ENCODE results near the gene TOPBP1.

TOPBP1 gene

GRCh38 chr3:133659806-133660205, 1.9 kb downstream of the TOPBP1 start:
- DNase-seq (ENCODE audit: extremely low read depth, insufficient read length) = no peak
- Histone ChIP-seq H3K27me3 (replicated peaks; ENCODE audit: control insufficient read depth, insufficient read depth, low read length) (no peaks in the 10 kb centered on the region), H3K36me3 (ENCODE audit: control insufficient read depth, insufficient read depth, low read length) (peaks cover 6% of the 10 kb centered on the region; the same call in 1 of the 2 replicates), H3K4me3 (replicated peaks; ENCODE audit: low read depth, low read length) (no peak overlapping the region; the same call in 1 of the 2 replicates)
- TF ChIP-seq CTCF (IDR thresholded peaks at IDR 0.05; ENCODE audit: insufficient read depth, low read length, poor library complexity, severe bottlenecking) = no peak

GRCh38 chr3:133655731-133656515, 5.8 kb downstream of the TOPBP1 start:
- Histone ChIP-seq H3K4me3 (replicated peaks; ENCODE audit: low read depth, low read length) (no peak overlapping the region), H3K36me3 (ENCODE audit: control insufficient read depth, insufficient read depth, low read length) (peaks cover 8% of the 10 kb centered on the region), H3K27me3 (replicated peaks; ENCODE audit: control insufficient read depth, insufficient read depth, low read length) (no peaks in the 10 kb centered on the region)
- no peak for TF ChIP-seq CTCF (IDR thresholded peaks at IDR 0.05; ENCODE audit: insufficient read depth, low read length, poor library complexity, severe bottlenecking)
- no peak for DNase-seq (ENCODE audit: extremely low read depth, insufficient read length)

- peaks cover 4% of the 10 kb centered on the region for H3K36me3 ChIP-seq (ENCODE audit: control insufficient read depth, insufficient read depth, low read length)
- H3K4me3 ChIP-seq (replicated peaks; ENCODE audit: low read depth, low read length) = no peak overlapping the region
- no peaks in the 10 kb centered on the region for H3K27me3 ChIP-seq (replicated peaks; ENCODE audit: control insufficient read depth, insufficient read depth, low read length)
- no peak for DNase-seq (ENCODE audit: extremely low read depth, insufficient read length)
- TF ChIP-seq CTCF (IDR thresholded peaks at IDR 0.05; ENCODE audit: insufficient read depth, low read length, poor library complexity, severe bottlenecking) = no peak
These were observed 12.2 kb downstream of the TOPBP1 start for GRCh38 chr3:133649486-133650068.

- no peak overlapping the region for H3K4me3 ChIP-seq (replicated peaks; ENCODE audit: low read depth, low read length)
- no peak for DNase-seq (ENCODE audit: extremely low read depth, insufficient read length)
- no peak for TF ChIP-seq CTCF (IDR thresholded peaks at IDR 0.05; ENCODE audit: insufficient read depth, low read length, poor library complexity, severe bottlenecking)
- no peaks in the 10 kb centered on the region for H3K27me3 ChIP-seq (replicated peaks; ENCODE audit: control insufficient read depth, insufficient read depth, low read length)
- peaks cover 8% of the 10 kb centered on the region for H3K36me3 ChIP-seq (ENCODE audit: control insufficient read depth, insufficient read depth, low read length)
These were observed 17.0 kb downstream of the TOPBP1 start for GRCh38 chr3:133644768-133645167.

GRCh38 chr3:133643611-133644010, 18.1 kb downstream of the TOPBP1 start:
- TF ChIP-seq CTCF (IDR thresholded peaks at IDR 0.05; ENCODE audit: insufficient read depth, low read length, poor library complexity, severe bottlenecking) = no peak
- Histone ChIP-seq H3K27me3 (replicated peaks; ENCODE audit: control insufficient read depth, insufficient read depth, low read length) (no peaks in the 10 kb centered on the region), H3K4me3 (replicated peaks; ENCODE audit: low read depth, low read length) (no peak overlapping the region), H3K36me3 (ENCODE audit: control insufficient read depth, insufficient read depth, low read length) (peaks cover 8% of the 10 kb centered on the region)
- DNase-seq (ENCODE audit: extremely low read depth, insufficient read length) = no peak

Data from GM06990 (cell line).